Psoas muscle (tissue), 8 donors: ENCODE results near the gene GRID1. TPM values are rescaled to one million over a fixed set of nuclear protein-coding genes. Genes with fewer than 3 reads are reported as not detected.
A peak's percentile ranks its signal among the peaks of the same experiment; 100 is the strongest.

ENCODE experiments used
- ATAC-seq, 4 donors: fragments of 200-7000 bp; cut with Tn5 transposase; one replicate each; pipeline ENCODE4 v1.9.1; 2020; ENCODE audit warnings: moderate library complexity in 3 of 4, mild to moderate bottlenecking in 2 of 4
- DNase-seq, 2 donors: peaks; one replicate each; pipeline ENCODE4 v3.0.0-alpha.2; 2020
- H3K27ac ChIP-seq: fragments of 200-600 bp; one replicate; pipeline ENCODE4 v1.8.0; 2022
- H3K27me3 ChIP-seq, 3 donors: fragments of 200-600 bp in 1 of 3; one replicate each; pipeline versions ENCODE4 v1.6.1 to v1.8.0; 2013 to 2022; ENCODE audit warnings: low read length in 2 of 3, mild to moderate bottlenecking in 2 of 3, moderate library complexity in 1 of 3; ENCODE audit not compliant: insufficient read depth in 3 of 3
- H3K36me3 ChIP-seq, 2 donors: fragments of 200-600 bp in 1 of 2; one replicate each; pipeline versions ENCODE4 v1.6.1 to v1.8.0; 2013 to 2022; ENCODE audit warnings: low read depth in 1 of 2, mild to moderate bottlenecking in 1 of 2, moderate library complexity in 1 of 2; ENCODE audit not compliant: insufficient read depth in 1 of 2
- H3K4me1 ChIP-seq: fragments of 200-600 bp; one replicate; pipeline ENCODE4 v1.8.0; 2022
- H3K4me3 ChIP-seq: fragments of 200-600 bp; one replicate; pipeline ENCODE4 v1.8.0; 2022; ENCODE audit warnings: mild to moderate bottlenecking
- H3K9me3 ChIP-seq: fragments of 200-600 bp; one replicate; pipeline ENCODE4 v1.8.0; 2022
- CTCF ChIP-seq: fragments of 200-600 bp; IDR thresholded peaks from one replicate; pipeline ENCODE4 v1.8.0; 2022; ENCODE audit warnings: antibody characterized with exemption
- WGBS, 3 donors: extraction: QIAGEN DNeasy Blood & Tissue Kit; methylation state at CpG; one replicate each; pipeline versions ENCODE4 v1.1.6 to v1.1.7; 2013; 5-methylcytosine and 5-hydroxymethylcytosine counted together
- intact Hi-C, 2 donors: fragments of 100-400 bp; cut with DNase I; formaldehyde crosslinking; loops; one replicate each; pipeline versions ENCODE4 v1.11.0 to v1.14.2; 2022
- polyA plus RNA-seq, 3 donors: library from polyadenylated mRNA; stranded (reverse); fragments of 200-250 nt; gene quantifications; one replicate each; pipeline ENCODE4 v1.2.3, GENCODE V29; 2013
- total RNA-seq, 4 donors: library from RNA; stranded (reverse); fragmentation: NEBNext Ultra II Directional in 2 of 4; extraction: Animal tissue kit (Norgen Biotek cat#: 25700) in 2 of 4; gene quantifications; one replicate each; pipeline versions ENCODE4 v1.2.1 to v1.2.4, GENCODE V29; 2021 to 2023
- donor health status: healthy with polysubstance abuse.
- donor health status: DM: no; HTN: no; CAD: no; lungs with moderate emphysema.
- donor health status: Bipolar disorder and iron deficiency.
- donor health status: healthy.
- donor health status: DM: yes; HTN: yes; CAD: no.
- donor health status: DM: no; HTN: no; CAD: no.
- donor health status: DM: no; HTN: no; CAD: no.
- donor health status: DM: yes; HTN: yes; CAD: no.

Gene GRID1
- total and polyA plus RNA-seq, 7 donors = 0.17 to 0.56 (median 0.24) TPM

DNA sequence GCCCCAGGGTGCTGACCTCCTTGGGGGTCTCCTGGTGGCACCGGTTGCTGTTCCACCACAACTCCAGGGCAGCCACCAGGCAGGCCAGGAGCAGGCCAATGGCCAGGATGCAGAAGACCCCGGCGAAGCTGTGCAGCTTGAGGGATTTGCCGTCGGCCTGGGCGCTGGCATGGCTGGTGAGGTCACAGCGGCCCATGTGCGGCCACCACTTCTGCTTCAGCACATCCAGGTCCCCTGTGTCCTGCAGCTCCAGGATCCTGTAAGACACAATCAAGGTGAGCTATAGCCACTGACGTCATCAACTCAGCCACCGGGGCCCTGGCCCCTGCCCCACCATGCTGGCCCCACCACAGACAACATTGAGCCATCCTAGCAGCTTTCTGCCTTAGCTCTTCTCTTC lies 753.2 kb downstream of the GRID1 start:
- intact Hi-C loops = no loop called here
- H3K4me1 ChIP-seq = no peaks in the 10 kb centered on the region
- H3K36me3 ChIP-seq = no peaks in the 10 kb centered on the region
- WGBS, 3 donors = 94 to 97% (median 95%) methylated on average over 9 to 10 of the region's 10 CpGs
- ATAC-seq = no peak
- no peaks in the 10 kb centered on the region for H3K9me3 ChIP-seq
- no peak overlapping the region for H3K4me3 ChIP-seq
- H3K27ac ChIP-seq = no peak overlapping the region
- DNase-seq = no peak
- TF ChIP-seq CTCF = no peak
- peaks cover 0 to 3% (median 0%) of the 10 kb centered on the region in 3 donors for H3K27me3 ChIP-seq

- H3K4me1 ChIP-seq = no peaks in the 10 kb centered on the region
- intact Hi-C loops = no loop called here
- TF ChIP-seq CTCF = peak; percentile 7
- DNase-seq (no peak), ATAC-seq (no peak)
- H3K9me3 ChIP-seq = no peaks in the 10 kb centered on the region
- H3K27me3 ChIP-seq = peaks cover 0 to 3% (median 0%) of the 10 kb centered on the region in 3 donors
- H3K36me3 ChIP-seq = no peaks in the 10 kb centered on the region
- 75% methylated on average over 6 of the region's 6 CpGs for WGBS, 3 donors
- no peak overlapping the region for H3K4me3 ChIP-seq
- H3K27ac ChIP-seq = no peak overlapping the region
Observed at GRCh38 chr10:85612833-85613232, 753.8 kb downstream of the GRID1 start.

DNA sequence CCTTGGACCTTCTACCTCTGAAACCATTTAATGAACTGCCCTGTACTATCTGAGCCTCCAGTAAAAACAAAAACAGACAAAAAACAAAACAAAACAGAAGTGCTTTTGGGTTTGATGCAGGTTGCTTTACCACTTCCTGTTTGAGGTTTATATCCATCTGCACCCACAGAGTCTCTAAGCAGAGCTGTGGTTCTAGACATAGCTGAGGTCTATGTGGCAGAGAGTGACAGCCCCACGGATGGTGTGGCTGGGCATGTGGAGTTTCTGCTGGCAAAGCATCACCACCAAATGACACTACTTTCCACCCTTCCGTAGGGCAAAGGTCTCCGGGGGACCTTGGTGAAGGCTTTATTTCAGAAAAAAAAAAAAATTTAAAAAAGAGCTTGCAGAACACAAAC lies 754.2 kb downstream of the GRID1 start:
- WGBS, 3 donors = 77 to 84% (median 81%) methylated on average over 3 of the region's 3 CpGs
- no peak for ATAC-seq
- peaks cover 0 to 3% (median 0%) of the 10 kb centered on the region in 3 donors for H3K27me3 ChIP-seq

DNA sequence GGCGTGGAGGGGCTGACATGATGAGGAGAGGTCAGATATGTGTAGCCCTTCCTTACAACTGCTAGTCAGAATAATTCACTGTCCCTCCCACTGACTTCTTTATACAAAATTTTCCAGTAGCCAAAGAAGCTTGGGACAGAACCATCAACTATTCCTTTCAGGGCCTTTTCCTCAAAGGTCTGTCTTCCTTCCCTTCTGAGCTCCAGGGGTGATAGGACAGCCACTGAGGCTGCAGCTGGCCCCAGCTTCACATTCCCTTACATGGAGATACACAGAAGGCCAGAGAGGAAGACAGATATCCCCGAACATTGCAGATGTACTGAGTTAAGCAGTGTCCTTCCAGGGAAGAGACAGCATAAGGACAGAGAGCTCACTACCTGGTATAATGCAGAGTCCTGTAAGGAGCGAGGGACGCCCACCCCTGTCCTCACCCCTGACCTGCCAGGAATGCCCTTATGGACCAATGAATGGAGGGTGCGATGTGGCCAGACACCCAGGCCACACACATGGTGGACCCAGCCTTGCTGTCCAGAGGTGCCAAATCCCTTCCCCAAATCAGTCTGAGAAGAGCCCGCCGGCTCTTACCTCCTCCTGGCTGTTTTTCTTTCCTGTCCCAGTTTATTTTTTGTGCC lies 754.7 kb downstream of the GRID1 start:
- H3K27ac ChIP-seq = no peak overlapping the region
- no peak for TF ChIP-seq CTCF
- WGBS, 3 donors = 87 to 91% (median 87%) methylated on average over 7 of the region's 7 CpGs
- DNase-seq (no peak), ATAC-seq (no peak)
- H3K36me3 ChIP-seq = no peaks in the 10 kb centered on the region
- H3K4me3 ChIP-seq = no peak overlapping the region
- intact Hi-C loops = no loop called here
- peaks cover 0 to 3% (median 0%) of the 10 kb centered on the region in 3 donors for H3K27me3 ChIP-seq
- H3K9me3 ChIP-seq = no peaks in the 10 kb centered on the region
- H3K4me1 ChIP-seq = no peaks in the 10 kb centered on the region

More for the DNA sequence above, 754.2 kb downstream of the GRID1 start:
- DNase-seq = no peak
- Histone ChIP-seq H3K4me1 (no peaks in the 10 kb centered on the region), H3K36me3 (no peaks in the 10 kb centered on the region), H3K4me3 (no peak overlapping the region), H3K9me3 (no peaks in the 10 kb centered on the region), H3K27ac (no peak overlapping the region)
- TF ChIP-seq CTCF = no peak
- intact Hi-C loops = no loop called here
